Lower leg skin (tissue), 3 donors: Measurements from ENCODE around the gene SRRT.

Experiments used
- CTCF ChIP-seq, 3 donors: fragments of 450-650 bp; IDR thresholded peaks; one replicate each; pipeline ENCODE4 v1.5.1; 2016; ENCODE audit warnings: antibody characterized with exemption in 3 of 3, mild to moderate bottlenecking in 3 of 3, moderate library complexity in 2 of 3
- POLR2A ChIP-seq, 2 donors: fragments of 450-650 bp; IDR thresholded peaks; one replicate each; pipeline ENCODE4 v1.6.1; 2016 to 2017; ENCODE audit warnings: antibody characterized with exemption in 2 of 2, mild to moderate bottlenecking in 1 of 2, moderate library complexity in 1 of 2

DNA sequence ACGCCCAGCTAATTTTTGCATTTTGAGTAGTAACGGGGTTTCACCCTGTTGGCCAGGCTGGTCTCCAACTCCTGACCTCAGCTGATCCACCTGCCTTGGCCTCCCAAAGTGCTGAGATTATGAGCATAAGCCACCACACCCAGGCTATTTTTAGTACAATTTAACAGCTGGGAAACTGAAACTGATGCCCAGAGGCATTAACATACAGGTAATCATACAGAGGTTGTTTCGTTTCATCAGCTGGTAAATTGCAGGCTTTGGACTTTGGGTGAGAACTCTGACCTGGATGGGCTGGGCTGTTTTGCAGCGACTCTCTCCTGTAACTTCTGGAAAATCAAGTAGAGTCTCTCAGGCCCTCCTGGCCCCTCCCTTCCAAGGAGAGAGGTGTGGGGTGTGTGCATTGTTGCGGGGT lies 27.0 kb downstream of the SRRT start:
- TF ChIP-seq CTCF (IDR thresholded peaks at IDR 0.05) (no peak), POLR2A (IDR thresholded peaks at IDR 0.05) (no peak)
